ENCODE results near the gene OCIAD2.

- TF ChIP-seq POLR2AphosphoS5 (IDR thresholded peaks at IDR 0.05; ENCODE audit: insufficient read depth in 1 of 2, low read depth in 1 of 2) (no peak), POLR2A (IDR thresholded peaks at IDR 0.05) (no peak)
These were observed 47.7 kb upstream of the OCIAD2 start for GRCh38 chr4:48954314-48954713.

All from vagina (tissue), 2 donors.